Measurements from ENCODE around the gene AFF3.
A peak's percentile ranks its signal among the peaks of the same experiment; 100 is the strongest.

Gene AFF3

GRCh38 chr2:99812426-99812825 is 330.0 kb downstream of the AFF3 start:
- no peak for DNase-seq (ENCODE audit: low read depth)
- no peak overlapping the region for H3K4me3 ChIP-seq (ENCODE audit: low read depth, low read length)
- TF ChIP-seq CTCF (conservative IDR thresholded peaks at IDR 0.05; ENCODE audit: low read depth, low read length), result no peak

DNA sequence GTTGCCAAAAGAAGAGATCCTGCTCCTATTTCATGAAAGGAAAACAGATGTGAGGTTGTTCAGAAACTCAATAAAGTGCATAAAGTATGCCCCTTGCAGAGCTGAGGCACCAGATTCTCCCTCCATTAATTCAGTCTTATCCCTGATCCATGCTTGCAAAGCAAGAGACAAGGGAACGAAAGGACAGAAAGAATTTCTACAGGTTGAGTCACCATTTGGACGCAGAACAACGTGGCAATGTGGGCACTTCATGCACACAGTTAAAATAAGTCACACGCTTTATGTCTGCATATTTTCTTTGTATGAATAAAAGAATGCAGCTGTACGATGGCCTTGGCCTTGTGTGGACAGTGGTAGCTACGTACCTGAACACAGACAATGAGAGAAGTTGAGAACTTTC is 330.8 kb downstream of the AFF3 start:
- DNase-seq (ENCODE audit: low read depth), result peak; percentile 30
- TF ChIP-seq CTCF (conservative IDR thresholded peaks at IDR 0.05; ENCODE audit: low read depth, low read length), result no peak
- no peak overlapping the region for H3K4me3 ChIP-seq (ENCODE audit: low read depth, low read length)

GRCh38 chr2:99810225-99810624 is 332.2 kb downstream of the AFF3 start:
- no peak for DNase-seq (ENCODE audit: low read depth)
- TF ChIP-seq CTCF (conservative IDR thresholded peaks at IDR 0.05; ENCODE audit: low read depth, low read length), result no peak
- no peak overlapping the region for H3K4me3 ChIP-seq (ENCODE audit: low read depth, low read length)

GRCh38 chr2:99809259-99809900 is 333.0 kb downstream of the AFF3 start:
- no peak for DNase-seq (ENCODE audit: low read depth)
- H3K4me3 ChIP-seq (ENCODE audit: low read depth, low read length), result no peak overlapping the region
- TF ChIP-seq CTCF (conservative IDR thresholded peaks at IDR 0.05; ENCODE audit: low read depth, low read length), result no peak

GRCh38 chr2:99808361-99809200 is 333.8 kb downstream of the AFF3 start:
- TF ChIP-seq CTCF (conservative IDR thresholded peaks at IDR 0.05; ENCODE audit: low read depth, low read length), result no peak
- H3K4me3 ChIP-seq (ENCODE audit: low read depth, low read length), result no peak overlapping the region
- no peak for DNase-seq (ENCODE audit: low read depth)

DNA sequence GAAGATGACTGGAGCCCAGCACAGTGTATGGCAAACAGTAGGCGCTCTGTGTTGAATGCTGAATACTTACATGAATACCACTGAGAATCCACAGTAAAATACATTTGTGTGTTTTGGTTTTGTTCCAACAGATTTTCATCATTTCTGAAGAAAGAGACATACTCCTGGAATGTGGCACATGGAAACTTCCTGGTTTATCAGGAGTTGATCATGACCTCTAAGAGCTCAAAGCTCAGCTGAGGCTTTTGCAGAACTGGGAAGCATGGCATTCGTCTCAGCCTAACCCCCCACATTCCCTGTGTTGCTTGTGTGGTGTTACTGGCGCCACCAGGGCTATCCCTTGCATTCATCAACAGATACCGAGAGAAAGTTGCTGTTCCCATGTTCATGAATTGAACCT is 335.6 kb downstream of the AFF3 start:
- DNase-seq (ENCODE audit: low read depth), result peak; percentile 70
- no peak for TF ChIP-seq CTCF (conservative IDR thresholded peaks at IDR 0.05; ENCODE audit: low read depth, low read length)
- no peak overlapping the region for H3K4me3 ChIP-seq (ENCODE audit: low read depth, low read length)

All from choroid plexus epithelial cell (primary cell).